Activated naive CD4-positive, alpha-beta T cell treated with anti-CD3 and anti-CD28 coated beads, Interleukin-2, amount 50 U/mL, for 72 hours (primary cell): Measurements from ENCODE around the gene RNLS. TPM values are rescaled to one million over a fixed set of nuclear protein-coding genes. Genes with fewer than 3 reads are reported as not detected.

Experiments used
- ATAC-seq, 2 donors: fragments of 150-1000 bp; cut with Tn5 transposase; 2 replicates each; pipeline ENCODE4 v1.10.0; 2021; ENCODE audit warnings: mild to moderate bottlenecking in 2 of 2, moderate library complexity in 2 of 2
- DNase-seq, 2 donors: peaks; one replicate each; pipeline ENCODE4 v3.0.0; 2021 to 2022; ENCODE audit warnings: low spot score in 2 of 2
- H3K27ac Mint-ChIP-seq, 2 donors: one replicate each; pipeline ENCODE4 v1.8.0; 2022; ENCODE audit warnings: mild to moderate bottlenecking in 2 of 2, mixed read lengths in 2 of 2
- H3K36me3 Mint-ChIP-seq, 2 donors: one replicate each; pipeline ENCODE4 v1.8.0; 2022; ENCODE audit warnings: mixed read lengths in 2 of 2
- H3K9me3 Mint-ChIP-seq, 2 donors: one replicate each; pipeline ENCODE4 v1.8.0; 2022; ENCODE audit warnings: mixed read lengths in 2 of 2
- total RNA-seq, 2 donors: library from RNA; stranded (reverse); gene quantifications; one replicate each; pipeline ENCODE4 v1.2.3, GENCODE V29; 2022

RNLS gene
- total RNA-seq, 2 donors from 2014 or later = 3.3 to 3.8 TPM

DNA sequence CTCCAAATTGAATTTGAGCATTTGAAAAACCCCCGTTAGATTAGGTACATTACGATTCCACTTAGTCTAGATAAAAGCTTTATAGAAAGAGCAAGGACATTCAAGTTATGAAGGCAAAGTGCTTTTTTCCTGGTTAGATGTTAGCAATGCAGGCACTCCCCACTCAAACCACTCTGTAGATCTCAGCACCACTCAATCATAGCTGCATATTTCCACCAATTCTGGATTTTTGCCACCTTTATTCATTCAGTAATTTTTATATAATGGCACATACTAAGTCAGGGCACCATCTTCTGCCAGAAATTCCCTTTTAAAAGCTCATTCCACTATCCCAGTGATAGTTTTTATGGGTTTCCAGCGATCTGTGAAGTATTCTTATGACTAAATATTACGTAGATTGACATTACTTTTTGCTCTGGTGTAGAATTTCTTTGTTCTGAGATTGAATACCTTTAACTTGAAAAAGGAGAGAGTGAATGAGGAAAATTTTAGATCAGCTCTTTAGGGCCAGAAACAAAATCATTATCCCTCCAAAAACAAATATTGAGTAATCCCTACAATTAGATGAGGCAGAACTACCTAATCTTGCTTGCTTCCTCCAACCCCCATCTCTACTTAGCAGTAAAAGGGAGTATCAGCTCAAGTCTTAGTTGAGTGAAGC lies 51.6 kb downstream of the RNLS start:
- H3K9me3 Mint-ChIP-seq = no peaks in the 10 kb centered on the region
- no peaks in the 10 kb centered on the region for H3K36me3 Mint-ChIP-seq
- no peak overlapping the region for H3K27ac Mint-ChIP-seq
- DNase-seq (no peak), ATAC-seq (no peak)

DNA sequence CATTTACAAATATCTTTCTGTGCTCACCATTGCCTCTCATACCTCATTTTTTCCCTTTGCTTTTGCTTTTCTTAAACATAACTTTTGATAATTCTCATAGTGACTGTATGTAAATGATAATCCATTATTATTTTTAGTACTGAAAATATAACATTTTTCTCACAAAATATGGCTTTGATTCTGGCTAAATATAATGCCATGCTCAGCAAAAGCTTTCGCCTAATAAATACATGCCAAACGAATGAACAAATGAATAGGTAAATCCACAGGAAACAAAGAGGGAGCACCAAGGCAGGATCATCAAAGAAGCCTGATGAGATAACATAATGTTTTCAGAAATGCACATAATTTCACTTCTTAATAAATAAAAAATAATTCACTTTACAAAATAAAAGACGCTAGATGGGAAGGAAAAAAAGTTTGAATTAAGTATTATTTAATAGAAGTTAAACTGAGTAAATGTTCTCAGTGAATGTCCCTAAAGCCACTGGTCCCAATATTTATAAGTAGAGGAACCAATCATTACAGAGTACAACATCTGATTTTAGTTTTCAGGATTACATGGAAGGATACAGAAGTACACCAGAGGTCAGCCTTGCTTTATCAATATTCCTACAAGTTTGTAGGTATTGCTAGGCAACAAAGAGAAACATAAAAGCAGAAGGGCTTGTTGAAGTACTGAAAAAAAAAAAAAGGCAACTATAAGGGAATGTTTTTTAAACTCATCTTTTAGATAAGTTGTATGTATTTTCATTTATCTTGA lies 52.3 kb downstream of the RNLS start:
- DNase-seq (no peak), ATAC-seq (no peak)
- H3K27ac Mint-ChIP-seq = no peak overlapping the region
- no peaks in the 10 kb centered on the region for H3K9me3 Mint-ChIP-seq
- H3K36me3 Mint-ChIP-seq = no peaks in the 10 kb centered on the region

- Mint-ChIP-seq H3K9me3 (no peaks in the 10 kb centered on the region), H3K36me3 (no peaks in the 10 kb centered on the region), H3K27ac (no peak overlapping the region)
- ATAC-seq (no peak), DNase-seq (no peak)
Measured at GRCh38 chr10:88530093-88530492, 53.0 kb downstream of the RNLS start.

DNA sequence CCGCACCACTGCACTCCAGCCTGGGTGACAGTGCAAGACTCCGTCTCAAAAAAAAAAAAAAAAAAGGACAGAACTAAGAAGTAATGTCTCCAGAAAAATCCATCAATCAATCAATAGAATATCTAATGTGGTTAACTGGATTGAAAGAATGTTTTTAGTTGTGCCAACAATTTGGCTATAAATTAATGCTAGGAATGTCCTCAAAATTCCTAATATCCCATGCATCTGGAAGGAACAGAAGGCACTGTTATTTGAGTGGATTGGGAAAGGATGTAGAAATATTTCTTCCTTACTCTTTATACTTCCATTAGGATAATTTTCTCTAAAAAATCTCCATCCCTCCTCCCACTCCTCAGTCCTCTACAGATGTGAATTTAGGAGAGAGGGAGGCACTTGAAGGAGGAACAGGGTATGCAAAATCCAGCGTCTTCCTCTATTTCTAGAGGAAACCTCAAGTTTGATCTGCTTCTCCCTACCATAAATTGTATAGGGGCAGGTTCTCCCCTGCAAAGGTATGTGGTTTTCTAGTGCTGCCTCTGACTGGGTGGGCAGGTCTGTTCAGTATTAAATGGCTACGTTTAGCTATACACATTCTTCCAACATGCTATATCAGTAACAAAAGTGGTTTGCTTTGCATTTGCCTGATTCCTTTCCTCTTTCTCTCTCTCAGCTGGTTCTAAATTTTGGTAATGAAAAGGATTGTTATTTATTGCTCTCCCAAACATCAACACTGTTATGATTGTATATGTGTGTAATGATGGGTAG lies 54.1 kb downstream of the RNLS start:
- H3K27ac Mint-ChIP-seq = no peak overlapping the region
- ATAC-seq (no peak), DNase-seq (no peak)
- H3K9me3 Mint-ChIP-seq = no peaks in the 10 kb centered on the region
- H3K36me3 Mint-ChIP-seq = no peaks in the 10 kb centered on the region

- H3K27ac Mint-ChIP-seq = no peak overlapping the region
- no peak for ATAC-seq
- no peaks in the 10 kb centered on the region for H3K36me3 Mint-ChIP-seq
- no peak for DNase-seq
- H3K9me3 Mint-ChIP-seq = no peaks in the 10 kb centered on the region
Measured at GRCh38 chr10:88528201-88528600, 54.9 kb downstream of the RNLS start.

DNA sequence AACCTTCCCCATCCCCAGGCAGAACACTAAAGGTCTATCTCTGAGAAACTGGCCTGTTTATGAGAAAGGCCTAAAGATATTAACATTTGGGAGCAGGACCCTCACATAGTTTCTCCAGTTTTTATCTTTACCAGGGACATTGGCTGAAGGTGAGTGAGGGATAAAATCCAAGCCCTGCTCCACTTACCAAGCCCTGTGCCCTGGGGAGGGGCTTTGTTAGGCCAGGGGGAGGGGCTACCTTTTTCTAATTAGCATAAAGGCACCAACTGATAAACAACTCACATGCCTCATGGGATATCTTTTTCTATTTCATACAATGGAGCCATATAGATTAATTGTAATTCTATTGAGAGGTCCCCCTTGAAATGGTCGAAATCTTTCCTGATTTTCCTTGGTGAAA lies 55.9 kb downstream of the RNLS start:
- Mint-ChIP-seq H3K27ac (no peak overlapping the region), H3K9me3 (no peaks in the 10 kb centered on the region), H3K36me3 (no peaks in the 10 kb centered on the region)
- ATAC-seq = no peak
- no peak for DNase-seq

DNA sequence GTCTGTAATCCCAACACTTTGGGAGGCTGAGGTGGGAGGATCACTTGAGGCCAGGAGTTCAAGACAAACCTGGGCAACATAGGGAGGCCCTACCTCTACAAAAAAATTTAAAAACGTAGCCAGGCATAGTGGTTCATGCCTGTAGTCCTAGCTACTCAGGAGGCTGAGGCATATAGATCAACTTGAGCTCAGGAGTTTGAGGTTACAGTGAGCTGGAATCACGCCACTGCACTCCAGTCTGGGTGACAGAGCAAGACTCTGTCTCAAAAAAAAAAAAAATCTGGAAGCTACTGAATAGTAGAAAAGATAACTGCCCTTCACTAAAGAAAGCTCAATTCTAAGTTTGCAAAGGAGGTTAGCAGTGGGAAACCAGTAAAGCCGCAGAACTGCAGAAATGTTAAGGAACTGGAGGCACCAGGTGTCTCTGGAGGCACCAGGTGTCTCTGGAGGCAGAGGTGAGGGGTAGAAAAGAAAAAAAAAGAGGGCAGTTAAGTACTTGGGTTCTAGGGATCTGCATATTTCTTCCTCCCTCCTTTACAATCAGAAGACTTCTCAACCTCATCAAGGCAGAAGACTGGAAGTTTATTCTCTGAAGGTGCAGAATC lies 56.5 kb downstream of the RNLS start:
- Mint-ChIP-seq H3K9me3 (no peaks in the 10 kb centered on the region), H3K27ac (no peak overlapping the region), H3K36me3 (no peaks in the 10 kb centered on the region)
- ATAC-seq (no peak), DNase-seq (no peak)

GRCh38 chr10:88525371-88526069 lies 57.6 kb downstream of the RNLS start:
- H3K27ac Mint-ChIP-seq = no peak overlapping the region
- H3K36me3 Mint-ChIP-seq = no peaks in the 10 kb centered on the region
- H3K9me3 Mint-ChIP-seq = no peaks in the 10 kb centered on the region
- ATAC-seq (no peak), DNase-seq (no peak)

GRCh38 chr10:88523739-88524400 lies 59.2 kb downstream of the RNLS start:
- no peak for ATAC-seq
- no peaks in the 10 kb centered on the region for H3K36me3 Mint-ChIP-seq
- DNase-seq = no peak
- H3K27ac Mint-ChIP-seq = no peak overlapping the region
- H3K9me3 Mint-ChIP-seq = no peaks in the 10 kb centered on the region

DNA sequence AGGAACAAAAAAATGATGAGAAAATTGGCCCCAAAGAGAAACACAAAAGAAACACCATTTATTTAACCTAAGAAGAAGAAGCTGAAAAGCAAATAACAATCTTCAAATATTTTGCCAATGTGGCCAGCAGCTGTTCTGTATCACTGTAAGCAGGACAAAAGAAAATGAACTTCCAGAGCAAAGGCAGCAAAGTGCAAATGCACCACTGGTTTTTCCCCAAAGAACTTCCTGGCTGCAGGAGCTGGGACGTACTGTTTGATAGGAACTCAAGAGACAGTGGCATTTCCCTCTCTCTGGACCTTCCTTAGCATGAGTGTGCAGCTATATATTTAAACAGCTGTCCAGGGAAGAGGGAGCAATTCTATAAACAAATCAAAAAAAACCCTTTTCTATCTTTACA lies 60.4 kb downstream of the RNLS start:
- Mint-ChIP-seq H3K36me3 (no peaks in the 10 kb centered on the region), H3K27ac (no peak overlapping the region), H3K9me3 (no peaks in the 10 kb centered on the region)
- no peak for DNase-seq
- ATAC-seq = no peak

DNA sequence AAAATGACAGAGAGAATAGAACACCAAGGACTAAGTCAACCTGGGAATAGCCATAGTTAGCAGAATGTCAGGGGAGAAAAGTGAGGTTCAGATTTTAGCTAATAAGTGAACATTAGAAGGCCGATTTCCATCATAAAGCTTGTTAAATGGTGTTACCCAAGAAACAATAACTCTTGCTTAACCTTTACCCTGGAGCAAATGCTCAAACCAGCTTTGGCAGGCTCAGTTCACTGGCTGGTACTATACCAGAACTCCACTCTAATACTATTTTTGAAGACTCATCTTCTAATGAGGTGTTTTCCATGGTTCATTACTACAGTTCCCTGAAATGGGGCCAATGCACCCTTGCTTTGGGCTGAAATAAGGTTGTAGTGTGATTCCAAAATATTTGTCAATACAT lies 61.3 kb downstream of the RNLS start:
- no peaks in the 10 kb centered on the region for H3K36me3 Mint-ChIP-seq
- ATAC-seq = no peak

DNA sequence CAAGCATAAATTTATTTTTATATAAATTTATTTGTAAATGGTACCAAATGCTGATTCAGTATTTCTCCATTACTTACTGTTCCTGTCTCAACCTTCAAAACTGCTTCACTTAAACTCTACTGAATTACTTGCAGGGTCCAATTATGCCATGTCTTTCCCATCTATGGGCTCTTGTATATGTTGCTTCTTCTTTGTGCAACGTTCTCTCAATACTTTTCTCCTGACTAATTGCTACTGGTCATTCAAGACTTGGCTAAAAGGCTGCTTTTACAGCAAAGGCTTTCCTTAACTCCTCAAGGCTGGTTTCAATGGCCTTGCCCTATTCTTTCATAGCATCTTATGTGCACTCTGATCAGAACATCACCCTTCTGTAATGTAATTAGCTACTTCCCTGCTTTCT lies 67.9 kb downstream of the RNLS start:
- Mint-ChIP-seq H3K9me3 (peaks cover 0 to 5% of the 10 kb centered on the region in 2 donors), H3K27ac (no peak overlapping the region), H3K36me3 (no peaks in the 10 kb centered on the region)
- no peak for ATAC-seq
- no peak for DNase-seq

More for the DNA sequence above, 61.3 kb downstream of the RNLS start:
- Mint-ChIP-seq H3K9me3 (no peaks in the 10 kb centered on the region), H3K27ac (no peak overlapping the region)
- DNase-seq = no peak

DNA sequence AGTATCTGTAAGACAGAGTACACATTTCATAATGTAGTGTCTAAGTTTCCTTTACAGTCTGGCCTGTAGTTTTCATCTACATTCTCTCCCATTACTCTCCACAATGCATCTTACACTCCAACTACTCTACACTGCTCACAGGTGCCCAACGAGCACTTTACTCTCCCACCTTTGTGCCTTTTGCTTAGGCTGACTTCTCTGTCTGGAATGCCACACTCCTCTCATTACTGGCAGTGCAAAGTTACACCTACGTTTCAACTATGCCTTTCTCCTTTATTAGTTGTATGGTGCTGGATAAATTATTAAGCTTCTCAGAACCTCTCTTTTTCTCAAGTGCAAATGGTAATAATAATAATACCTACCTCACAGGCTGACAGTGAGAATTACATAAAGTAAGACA lies 70.5 kb downstream of the RNLS start:
- DNase-seq (no peak), ATAC-seq (no peak)
- peaks cover 0 to 5% of the 10 kb centered on the region in 2 donors for H3K9me3 Mint-ChIP-seq
- no peaks in the 10 kb centered on the region for H3K36me3 Mint-ChIP-seq
- H3K27ac Mint-ChIP-seq = no peak overlapping the region

GRCh38 chr10:88508796-88509195 lies 74.3 kb downstream of the RNLS start:
- H3K36me3 Mint-ChIP-seq = no peaks in the 10 kb centered on the region
- ATAC-seq = no peak
- no peaks in the 10 kb centered on the region for H3K9me3 Mint-ChIP-seq

DNA sequence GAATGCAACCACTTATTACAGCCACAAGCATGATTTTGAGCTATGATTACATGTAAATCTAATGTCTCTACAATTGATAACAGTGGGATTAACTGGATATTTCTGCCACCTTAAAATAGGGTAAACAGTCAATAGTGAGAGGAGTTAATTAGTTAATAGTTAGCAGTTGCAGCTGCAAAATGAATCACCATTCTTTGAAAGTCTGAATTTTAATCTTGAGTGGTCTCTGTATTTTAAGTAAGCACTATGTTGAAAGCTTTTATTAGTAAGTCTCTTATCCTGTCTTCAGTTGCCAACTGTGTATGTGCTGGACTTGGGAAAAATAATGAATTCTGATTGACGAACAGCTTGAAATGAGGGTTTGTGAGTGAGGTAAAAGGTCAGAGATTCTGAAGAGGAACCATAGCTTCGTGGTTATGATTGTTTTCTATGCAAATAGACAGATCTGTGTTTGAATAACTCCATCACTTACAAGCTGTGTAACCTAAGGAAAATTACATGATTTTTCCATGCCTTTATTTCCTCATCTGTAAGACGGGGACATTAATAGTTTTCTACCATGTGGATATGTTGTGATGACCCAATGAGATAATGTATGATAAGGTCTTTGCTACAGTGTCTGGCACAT lies 75.2 kb downstream of the RNLS start:
- ATAC-seq = no peak
- H3K27ac Mint-ChIP-seq = no peak overlapping the region
- no peaks in the 10 kb centered on the region for H3K9me3 Mint-ChIP-seq
- H3K36me3 Mint-ChIP-seq = no peaks in the 10 kb centered on the region
- no peak for DNase-seq

More at GRCh38 chr10:88508796-88509195, 74.3 kb downstream of the RNLS start:
- H3K27ac Mint-ChIP-seq = peak overlapping the region in 1 of 2 donors; percentile 26
- DNase-seq = no peak

- Mint-ChIP-seq H3K27ac (no peak overlapping the region), H3K9me3 (no peaks in the 10 kb centered on the region), H3K36me3 (no peaks in the 10 kb centered on the region)
- no peak for DNase-seq
- no peak for ATAC-seq
Measured at GRCh38 chr10:88507404-88507803, 75.7 kb downstream of the RNLS start.
